GM18505 (cell line): Measurements from ENCODE around the gene SEMA3B.
"Not testable (repeated sequence)": the region's sequence is repeated elsewhere in the genome, so short reads cannot be mapped to it uniquely, and the experiment has no call there.

Source experiments
- ATAC-seq: cut with Tn5 transposase; IDR thresholded peaks from one replicate; pipeline ENCODE4 v1.9.1; 2021; ENCODE audit not compliant: unreplicated experiment
- POLR2A ChIP-seq: IDR thresholded peaks from 4 replicates; pipeline ENCODE4 v1.6.1; 2011; ENCODE audit warnings: borderline replicate concordance; ENCODE audit not compliant: insufficient read depth, insufficient read length; ENCODE audit errors: extremely low read depth

The SEMA3B gene

GRCh38 chr3:50278123-50278879 is 9.4 kb downstream of the SEMA3B start:
- no peak for ATAC-seq
- no peak for TF ChIP-seq POLR2A

DNA sequence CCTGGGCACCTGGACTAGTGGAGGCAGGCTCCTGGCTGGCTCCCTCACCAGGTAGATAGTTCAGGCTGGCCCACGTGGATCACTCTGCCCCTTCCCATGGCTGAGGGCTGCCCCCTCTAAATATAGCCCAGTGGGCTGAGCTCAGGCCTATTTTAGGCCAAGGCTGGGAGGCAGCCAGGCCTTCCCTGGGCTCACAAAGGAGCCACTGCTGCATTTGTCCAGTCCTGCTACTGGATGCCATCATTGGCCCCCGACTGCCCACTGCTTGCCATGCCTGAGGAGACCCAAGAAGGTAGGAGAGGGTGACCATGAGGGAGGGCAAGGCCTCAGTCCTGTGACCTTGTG is 9.9 kb downstream of the SEMA3B start, which contains the start of gene LSMEM2:
LSMEM2 (plus strand) TSS at position 208 of the 345 bp plus-strand sequence; CDS start at position 235, 27 bp downstream.
- no peak for TF ChIP-seq POLR2A
- ATAC-seq = no peak

DNA sequence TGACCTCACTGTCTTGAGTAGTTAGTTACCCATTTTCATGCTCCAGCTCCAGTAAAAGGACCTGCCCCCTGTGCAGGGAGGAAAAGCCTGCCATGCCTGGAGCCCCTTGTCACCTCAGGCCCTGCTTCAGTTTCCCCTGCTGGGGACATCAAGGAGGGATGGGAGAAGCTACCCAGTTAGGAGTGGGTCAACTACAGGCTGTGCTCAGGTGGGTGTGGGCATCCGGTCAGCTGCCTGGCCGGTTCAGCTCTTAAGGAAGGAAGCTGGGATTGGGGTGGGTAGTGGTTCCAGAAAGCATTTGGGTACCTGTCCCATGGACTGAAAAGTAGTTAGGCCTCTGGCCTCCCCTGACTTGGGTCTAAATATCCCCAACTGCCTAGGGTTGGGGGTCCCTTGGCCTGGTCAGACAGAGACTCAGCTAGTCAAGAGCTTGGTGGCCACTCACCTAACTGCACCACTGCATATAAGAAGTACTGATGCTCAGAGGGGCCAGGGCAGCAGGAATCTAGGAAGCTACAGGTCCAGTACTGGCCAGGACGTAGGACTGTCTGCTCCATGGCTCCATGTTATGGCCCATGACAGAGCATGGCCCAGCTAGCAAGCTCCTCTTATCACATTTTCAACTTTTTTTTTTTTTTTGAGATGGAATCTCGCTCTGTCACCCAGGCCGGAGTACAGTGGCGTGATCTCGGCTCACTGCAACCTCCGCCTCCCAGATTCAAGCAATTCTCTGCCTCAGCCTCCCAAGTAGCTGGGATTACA is 10.5 kb downstream of the SEMA3B start:
- ATAC-seq = no peak
- no peak for TF ChIP-seq POLR2A

DNA sequence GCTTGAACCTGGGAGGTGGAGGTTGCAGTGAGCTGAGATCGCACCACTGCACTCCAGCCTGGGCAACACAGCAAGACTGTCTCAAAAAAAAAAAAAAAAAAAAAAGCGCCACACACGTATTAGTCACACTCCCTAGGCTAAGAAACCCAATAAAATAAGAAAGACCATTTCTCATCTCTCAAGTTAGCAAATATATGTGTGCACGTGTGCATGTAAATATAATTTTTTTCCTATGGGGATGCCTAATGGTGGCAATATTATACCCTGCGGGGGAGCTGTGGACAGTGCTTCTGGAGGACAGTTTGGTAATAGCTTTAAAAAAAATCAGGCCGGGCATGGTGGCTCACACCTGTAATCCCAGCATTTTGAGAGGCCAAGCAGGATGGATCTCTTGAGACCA is 15.2 kb downstream of the SEMA3B start:
- not testable (repeated sequence) for ATAC-seq

- no peak for ATAC-seq
- TF ChIP-seq POLR2A = no peak
These were observed 17.6 kb downstream of the SEMA3B start for GRCh38 chr3:50286322-50287227.

GRCh38 chr3:50287262-50287661 is 18.3 kb downstream of the SEMA3B start:
- no peak for ATAC-seq
- TF ChIP-seq POLR2A = no peak

GRCh38 chr3:50288387-50289007 is 19.6 kb downstream of the SEMA3B start:
- ATAC-seq = no peak

GRCh38 chr3:50289130-50289529 is 20.2 kb downstream of the SEMA3B start:
- TF ChIP-seq POLR2A = no peak
- no peak for ATAC-seq

More at GRCh38 chr3:50288387-50289007, 19.6 kb downstream of the SEMA3B start:
- TF ChIP-seq POLR2A = no peak

DNA sequence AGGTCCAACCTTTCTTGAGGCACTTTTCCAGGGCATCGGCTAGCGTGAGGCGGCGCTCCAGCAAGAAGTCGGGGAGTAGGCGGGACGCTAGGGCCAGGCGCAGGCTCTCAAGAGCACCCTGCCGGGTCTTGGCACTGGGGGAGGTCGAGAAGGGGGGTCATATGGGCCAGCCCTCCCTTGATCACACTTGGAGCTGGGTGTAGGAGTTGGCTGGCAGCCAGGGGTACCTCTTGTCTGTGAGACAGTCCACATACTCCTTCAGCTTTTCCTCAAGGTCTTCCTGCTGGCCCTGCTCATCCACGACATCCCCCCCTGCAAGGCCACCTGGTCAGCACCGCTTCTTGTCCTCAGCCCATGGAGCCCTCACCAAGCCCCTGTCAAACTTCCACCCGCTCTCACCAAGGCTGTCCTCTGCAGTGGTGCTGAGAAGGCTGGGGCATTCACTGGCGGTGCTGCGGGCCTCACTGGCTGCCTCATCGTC is 21.3 kb downstream of the SEMA3B start:
- ATAC-seq = no peak
- no peak for TF ChIP-seq POLR2A

GRCh38 chr3:50292159-50293078 is 23.5 kb downstream of the SEMA3B start, which contains the start of gene IFRD2:
IFRD2 (minus strand) TSS chr3:50292429; CDS start chr3:50292274, 155 bp downstream.
- ATAC-seq = peak; percentile 90
- peak; percentile 75 for TF ChIP-seq POLR2A

DNA sequence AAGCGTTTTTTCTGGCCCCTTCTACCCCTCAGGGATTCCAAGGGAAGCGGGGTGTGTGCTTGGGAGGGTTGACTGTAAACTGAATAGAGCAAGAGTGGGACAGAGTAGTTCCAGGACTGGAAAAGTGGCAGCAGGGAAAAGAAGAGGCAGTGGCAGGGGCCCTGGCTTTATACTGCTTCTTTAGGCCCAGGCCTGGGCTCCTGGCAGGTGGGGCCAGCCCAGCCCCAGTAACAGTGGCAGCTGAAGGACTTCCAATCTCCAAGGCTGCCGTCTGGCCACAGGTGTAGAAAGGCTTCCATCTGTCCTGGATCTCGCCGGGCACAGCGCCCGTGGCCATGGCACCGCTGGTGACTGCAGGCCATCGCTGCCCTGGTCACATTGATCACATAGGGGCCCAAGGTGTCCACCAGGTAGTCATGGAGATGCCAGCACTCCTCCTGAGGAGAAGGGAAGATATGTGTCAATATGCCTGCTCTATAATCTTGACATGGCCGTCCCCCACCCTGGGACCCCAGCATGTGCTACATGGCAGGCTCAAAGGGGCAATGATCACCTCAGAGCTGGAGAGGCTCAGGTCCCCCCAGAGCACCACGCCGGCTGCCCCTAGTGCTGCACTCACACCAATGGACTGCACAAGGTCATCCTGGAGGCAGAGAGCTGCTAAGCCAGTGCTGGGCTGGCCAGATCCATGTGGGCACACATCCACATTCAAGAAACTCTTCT is 24.3 kb downstream of the SEMA3B start:
- no peak for ATAC-seq
- no peak for TF ChIP-seq POLR2A
